Coronary artery (tissue), 2 donors: ENCODE data around the gene CACNA1G.

Experiments used
- DNase-seq: peaks from one replicate; pipeline ENCODE4 v3.0.0-alpha.2; 2017; ENCODE audit warnings: low spot score
- H3K27ac ChIP-seq, 2 donors: fragments of 200-600 bp; sonication (generic); one replicate each; pipeline ENCODE4 v1.5.1; 2016 to 2019
- H3K4me3 ChIP-seq: fragments of 200-600 bp; sonication (generic); 2 replicates; pipeline ENCODE4 v1.5.1; 2016; ENCODE audit warnings: mild to moderate bottlenecking, moderate library complexity
- CTCF ChIP-seq: fragments of 200-600 bp; sonication (generic); IDR thresholded peaks from one replicate; pipeline ENCODE4 v1.5.1; 2019; ENCODE audit warnings: antibody characterized with exemption

Gene CACNA1G

GRCh38 chr17:50537721-50538548 lies 22.6 kb upstream of the CACNA1G start:
- no peak for TF ChIP-seq CTCF
- Histone ChIP-seq H3K27ac (no peak overlapping the region), H3K4me3 (no peak overlapping the region)
- DNase-seq, result no peak

GRCh38 chr17:50538549-50539410 lies 21.7 kb upstream of the CACNA1G start:
- Histone ChIP-seq H3K27ac (no peak overlapping the region), H3K4me3 (no peak overlapping the region)
- TF ChIP-seq CTCF, result no peak
- DNase-seq, result no peak

GRCh38 chr17:50539762-50540559 lies 20.6 kb upstream of the CACNA1G start:
- TF ChIP-seq CTCF, result no peak
- DNase-seq, result no peak
- H3K27ac ChIP-seq, result no peak overlapping the region
- H3K4me3 ChIP-seq, result no peak overlapping the region

GRCh38 chr17:50540560-50541401 lies 19.7 kb upstream of the CACNA1G start:
- no peak for TF ChIP-seq CTCF
- H3K4me3 ChIP-seq, result peak overlapping the region; percentile 77
- no peak for DNase-seq
- H3K27ac ChIP-seq, result peak overlapping the region in 1 of 2 donors; percentile 76

GRCh38 chr17:50541402-50541715 lies 19.2 kb upstream of the CACNA1G start:
- peak overlapping the region in 1 of 2 donors; percentile 76 for H3K27ac ChIP-seq
- TF ChIP-seq CTCF, result no peak
- peak overlapping the region; percentile 77 for H3K4me3 ChIP-seq
- DNase-seq, result no peak
